Measurements from ENCODE around the gene DOCK2. TPM values are rescaled to one million over a fixed set of nuclear protein-coding genes. Genes with fewer than 3 reads are reported as not detected.

The DOCK2 gene
- total and polyA plus RNA-seq, 9 of the 15 experiments (the other 6 are each of a cell fraction or from before 2014, with no cell fraction given) = 4.5 to 42.6 (median 20.5) TPM

DNA sequence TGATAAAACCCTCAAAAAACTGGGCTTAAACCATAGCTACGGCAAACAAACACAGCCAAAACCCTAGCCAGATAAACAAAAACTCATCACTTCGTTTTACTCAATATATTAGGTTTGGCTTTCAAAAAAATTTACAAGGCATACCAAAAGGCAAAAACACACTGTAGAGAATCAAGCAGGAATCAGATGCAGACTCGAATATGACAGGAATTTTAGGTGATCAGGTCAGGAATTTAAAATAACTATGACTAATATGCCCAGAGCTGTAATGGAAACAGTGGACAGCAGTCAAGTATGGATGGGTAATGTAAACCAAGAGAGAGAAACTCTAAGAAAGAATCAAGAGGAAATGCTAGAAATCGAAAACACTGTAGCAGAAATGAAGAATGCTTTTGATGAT lies 26.5 kb upstream of the DOCK2 start (continued):
- TF ChIP-seq ZNF644 (tag; IDR thresholded peaks at IDR 0.05; ENCODE audit: low read depth) = no peak
- no peak for TF ChIP-seq CBX1 (IDR thresholded peaks at IDR 0.05; ENCODE audit: low read depth)
- TF ChIP-seq, protein P1, sequence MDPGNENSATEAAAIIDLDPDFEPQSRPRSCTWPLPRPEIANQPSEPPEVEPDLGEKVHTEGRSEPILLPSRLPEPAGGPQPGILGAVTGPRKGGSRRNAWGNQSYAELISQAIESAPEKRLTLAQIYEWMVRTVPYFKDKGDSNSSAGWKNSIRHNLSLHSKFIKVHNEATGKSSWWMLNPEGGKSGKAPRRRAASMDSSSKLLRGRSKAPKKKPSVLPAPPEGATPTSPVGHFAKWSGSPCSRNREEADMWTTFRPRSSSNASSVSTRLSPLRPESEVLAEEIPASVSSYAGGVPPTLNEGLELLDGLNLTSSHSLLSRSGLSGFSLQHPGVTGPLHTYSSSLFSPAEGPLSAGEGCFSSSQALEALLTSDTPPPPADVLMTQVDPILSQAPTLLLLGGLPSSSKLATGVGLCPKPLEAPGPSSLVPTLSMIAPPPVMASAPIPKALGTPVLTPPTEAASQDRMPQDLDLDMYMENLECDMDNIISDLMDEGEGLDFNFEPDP (CRISPR knock-in tag; IDR thresholded peaks at IDR 0.05) = no peak
- TF ChIP-seq NCOA6 (IDR thresholded peaks at IDR 0.05) = no peak
- TF ChIP-seq CHD1 (IDR thresholded peaks at IDR 0.05; ENCODE audit: low read length) = no peak
- no peak for TF ChIP-seq NCOA2 (IDR thresholded peaks at IDR 0.05; ENCODE audit: partially characterized antibody in 2 of 2)
- no peak for TF ChIP-seq ZKSCAN1 (IDR thresholded peaks at IDR 0.05; ENCODE audit: low read depth, low read length)
- no peak for TF ChIP-seq ZNF695 (CRISPR knock-in tag; IDR thresholded peaks at IDR 0.05)
- no peak for TF ChIP-seq ZNF217 (CRISPR knock-in tag; IDR thresholded peaks at IDR 0.05)
- no peak for TF ChIP-seq PHB (CRISPR knock-in tag; IDR thresholded peaks at IDR 0.05)
- no peak for TF ChIP-seq SP2 (IDR thresholded peaks at IDR 0.05; ENCODE audit: extremely low read depth, low read depth, low read length, poor library complexity, severe bottlenecking)
- TF ChIP-seq HES1 (IDR thresholded peaks at IDR 0.05; ENCODE audit: low read depth) = no peak
- TF ChIP-seq IRF2 (CRISPR knock-in tag; IDR thresholded peaks at IDR 0.05) = no peak
- TF ChIP-seq, protein P2, sequence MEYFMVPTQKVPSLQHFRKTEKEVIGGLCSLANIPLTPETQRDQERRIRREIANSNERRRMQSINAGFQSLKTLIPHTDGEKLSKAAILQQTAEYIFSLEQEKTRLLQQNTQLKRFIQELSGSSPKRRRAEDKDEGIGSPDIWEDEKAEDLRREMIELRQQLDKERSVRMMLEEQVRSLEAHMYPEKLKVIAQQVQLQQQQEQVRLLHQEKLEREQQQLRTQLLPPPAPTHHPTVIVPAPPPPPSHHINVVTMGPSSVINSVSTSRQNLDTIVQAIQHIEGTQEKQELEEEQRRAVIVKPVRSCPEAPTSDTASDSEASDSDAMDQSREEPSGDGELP (CRISPR knock-in tag; IDR thresholded peaks at IDR 0.05; ENCODE audit: borderline replicate concordance) = no peak

Data from K562 (cell line).